Prostate gland (tissue), 2 donors: ENCODE data around the gene C20orf202. TPM values are rescaled to one million over a fixed set of nuclear protein-coding genes. Genes with fewer than 3 reads are reported as not detected.

ENCODE experiments used
- DNase-seq: peaks from one replicate; pipeline ENCODE4 v3.0.0-alpha.2; 2019; ENCODE audit warnings: low spot score
- H3K27ac ChIP-seq, 2 donors: fragments of 200-600 bp; sonication (generic); 2 replicates each; pipeline ENCODE4 v1.5.1; 2017 to 2019
- H3K27me3 ChIP-seq: fragments of 200-600 bp; sonication (generic); replicated peaks from 2 replicates; pipeline ENCODE4 v1.5.1; 2019; ENCODE audit not compliant: insufficient read depth
- H3K36me3 ChIP-seq, 2 donors: fragments of 200-600 bp; sonication (generic); 1 replicate in 1 of 2; 2 replicates in 1 of 2; pipeline versions ENCODE4 v1.5.1 to v1.8.1; 2017 to 2019
- H3K4me1 ChIP-seq: fragments of 200-600 bp; sonication (generic); replicated peaks from 2 replicates; pipeline ENCODE4 v1.5.1; 2019
- H3K4me3 ChIP-seq, 2 donors: fragments of 200-600 bp; sonication (generic); 2 replicates each; pipeline ENCODE4 v1.5.1; 2017 to 2019
- H3K9me3 ChIP-seq: fragments of 200-600 bp; sonication (generic); 2 replicates; pipeline ENCODE4 v1.5.1; 2017
- CTCF ChIP-seq, 4 experiments: fragments of 200-600 bp in 2 of 4; fragments of 450-650 bp in 2 of 4; sonication (generic) in 2 of 4; IDR thresholded peaks; 1 replicate in 3 of 4; 2 replicates in 1 of 4; pipeline ENCODE4 v1.5.1; 2016 to 2019; ENCODE audit warnings: antibody characterized with exemption in 4 of 4, mild to moderate bottlenecking in 2 of 4, moderate library complexity in 2 of 4
- POLR2A ChIP-seq: fragments of 450-650 bp; IDR thresholded peaks from one replicate; pipeline ENCODE4 v1.6.1; 2016; ENCODE audit warnings: antibody characterized with exemption, mild to moderate bottlenecking
- POLR2AphosphoS5 ChIP-seq: sonication (generic); formaldehyde crosslinking; IDR thresholded peaks from one replicate; pipeline ENCODE4 v1.6.1; 2017; ENCODE audit warnings: antibody characterized with exemption
- WGBS: methylation state at CpG from one replicate; pipeline ENCODE4 v1.1.5; 2018; 5-methylcytosine and 5-hydroxymethylcytosine counted together
- intact Hi-C: fragments of 100-400 bp; cut with DNase I; formaldehyde crosslinking; loops from one replicate; pipeline ENCODE4 v1.14.2; 2022
- total RNA-seq, 2 donors: library from RNA; depleted of rRNA; stranded (reverse); fragments of >200 nt; gene quantifications; one replicate each; pipeline ENCODE4 v1.1.0, GENCODE V29; 2016

Gene C20orf202
- total RNA-seq, 2 donors from 2014 or later: not detected

- whole genome bisulfite sequencing: 87% methylated on average over 8 of the region's 8 CpGs
- no peaks in the 10 kb centered on the region for H3K9me3 ChIP-seq
- no peaks in the 10 kb centered on the region for H3K36me3 ChIP-seq
- no peak for DNase-seq
- intact Hi-C loops: no loop called here
- no peaks in the 10 kb centered on the region for H3K4me1 ChIP-seq
- no peaks in the 10 kb centered on the region for H3K27me3 ChIP-seq
- TF ChIP-seq POLR2A (no peak), POLR2AphosphoS5 (no peak), CTCF (IDR thresholded peaks at IDR 0.05) (no peak)
- no peak overlapping the region for H3K27ac ChIP-seq
- H3K4me3 ChIP-seq: no peak overlapping the region
Observed at GRCh38 chr20:1174787-1175186, 28.5 kb upstream of the C20orf202 start.

- Histone ChIP-seq H3K4me3 (no peak overlapping the region), H3K9me3 (no peaks in the 10 kb centered on the region), H3K27ac (no peak overlapping the region), H3K4me1 (no peaks in the 10 kb centered on the region), H3K36me3 (no peaks in the 10 kb centered on the region), H3K27me3 (no peaks in the 10 kb centered on the region)
- 78% methylated on average over 5 of the region's 5 CpGs for WGBS
- intact Hi-C loops: no loop called here
- no peak for DNase-seq
- TF ChIP-seq POLR2AphosphoS5 (no peak), CTCF (IDR thresholded peaks at IDR 0.05) (no peak), POLR2A (no peak)
Observed at GRCh38 chr20:1177680-1178079, 25.6 kb upstream of the C20orf202 start.

GRCh38 chr20:1178103-1178502 is 25.2 kb upstream of the C20orf202 start:
- Histone ChIP-seq H3K36me3 (no peaks in the 10 kb centered on the region), H3K9me3 (no peaks in the 10 kb centered on the region), H3K4me1 (no peaks in the 10 kb centered on the region), H3K4me3 (no peak overlapping the region), H3K27me3 (no peaks in the 10 kb centered on the region), H3K27ac (no peak overlapping the region)
- intact Hi-C loops: no loop called here
- no peak for TF ChIP-seq POLR2A
- no peak for TF ChIP-seq POLR2AphosphoS5
- no peak for TF ChIP-seq CTCF (IDR thresholded peaks at IDR 0.05)
- WGBS: 91% methylated on average over 3 of the region's 3 CpGs
- no peak for DNase-seq

- Histone ChIP-seq H3K27me3 (no peaks in the 10 kb centered on the region), H3K36me3 (no peaks in the 10 kb centered on the region), H3K4me1 (no peaks in the 10 kb centered on the region), H3K9me3 (no peaks in the 10 kb centered on the region), H3K4me3 (no peak overlapping the region), H3K27ac (no peak overlapping the region)
- no peak for DNase-seq
- 90% methylated on average over 3 of the region's 3 CpGs for WGBS
- TF ChIP-seq POLR2AphosphoS5 (no peak), POLR2A (no peak), CTCF (IDR thresholded peaks at IDR 0.05) (no peak)
- intact Hi-C loops: no loop called here
Observed at GRCh38 chr20:1178623-1179022, 24.6 kb upstream of the C20orf202 start.

- no peak overlapping the region for H3K27ac ChIP-seq
- TF ChIP-seq CTCF (IDR thresholded peaks at IDR 0.05) (no peak), POLR2AphosphoS5 (no peak), POLR2A (no peak)
- no peaks in the 10 kb centered on the region for H3K4me1 ChIP-seq
- intact Hi-C loops: no loop called here
- no peak for DNase-seq
- no peaks in the 10 kb centered on the region for H3K27me3 ChIP-seq
- 91% methylated on average over 19 of the region's 27 CpGs for WGBS
- no peak overlapping the region for H3K4me3 ChIP-seq
- H3K36me3 ChIP-seq: no peaks in the 10 kb centered on the region
- no peaks in the 10 kb centered on the region for H3K9me3 ChIP-seq
Observed at GRCh38 chr20:1180949-1181348, 22.3 kb upstream of the C20orf202 start.
